Left ventricle myocardium inferior (tissue), 1 donor: ENCODE data around the gene PRXL2A. TPM values are rescaled to one million over a fixed set of nuclear protein-coding genes. Genes with fewer than 3 reads are reported as not detected.

Experiments used
- DNase-seq: peaks from one replicate; pipeline ENCODE4 v3.0.0-alpha.2; 2020
- H3K27ac ChIP-seq: fragments of 200-600 bp; replicated peaks from 2 replicates; pipeline ENCODE4 v1.8.0; 2021
- H3K27me3 ChIP-seq: fragments of 200-600 bp; 2 replicates; pipeline ENCODE4 v1.8.0; 2021; ENCODE audit warnings: low read depth
- H3K36me3 ChIP-seq: fragments of 200-600 bp; 2 replicates; pipeline ENCODE4 v1.8.0; 2021
- H3K4me1 ChIP-seq: fragments of 200-600 bp; 2 replicates; pipeline ENCODE4 v1.8.0; 2021
- H3K4me3 ChIP-seq: fragments of 200-600 bp; 2 replicates; pipeline ENCODE4 v1.8.0; 2021; ENCODE audit warnings: mild to moderate bottlenecking, moderate library complexity
- H3K9me3 ChIP-seq: fragments of 200-600 bp; replicated peaks from 2 replicates; pipeline ENCODE4 v1.8.0; 2021
- intact Hi-C: fragments of 100-400 bp; cut with micrococcal nuclease; formaldehyde crosslinking; loops from one replicate; pipeline ENCODE4 v1.11.0; 2022
- total RNA-seq: library from RNA; stranded (reverse); fragmentation: NEBNext Ultra II Directional; extraction: Animal tissue kit (Norgen Biotek cat#: 25700); gene quantifications from one replicate; pipeline ENCODE4 v1.2.1, GENCODE V29; 2021
- TF ChIP-seq, protein P1 (sequence below): fragments of 200-600 bp; IDR thresholded peaks from 2 replicates; pipeline ENCODE4 v1.8.0; 2021; ENCODE audit warnings: antibody characterized with exemption, mild to moderate bottlenecking, borderline replicate concordance
- donor health status: DM: no; HTN: yes; CAD: no; lungs with severe emphysema.

The PRXL2A gene
- total RNA-seq, 1 donor from 2014 or later = 101 TPM

DNA sequence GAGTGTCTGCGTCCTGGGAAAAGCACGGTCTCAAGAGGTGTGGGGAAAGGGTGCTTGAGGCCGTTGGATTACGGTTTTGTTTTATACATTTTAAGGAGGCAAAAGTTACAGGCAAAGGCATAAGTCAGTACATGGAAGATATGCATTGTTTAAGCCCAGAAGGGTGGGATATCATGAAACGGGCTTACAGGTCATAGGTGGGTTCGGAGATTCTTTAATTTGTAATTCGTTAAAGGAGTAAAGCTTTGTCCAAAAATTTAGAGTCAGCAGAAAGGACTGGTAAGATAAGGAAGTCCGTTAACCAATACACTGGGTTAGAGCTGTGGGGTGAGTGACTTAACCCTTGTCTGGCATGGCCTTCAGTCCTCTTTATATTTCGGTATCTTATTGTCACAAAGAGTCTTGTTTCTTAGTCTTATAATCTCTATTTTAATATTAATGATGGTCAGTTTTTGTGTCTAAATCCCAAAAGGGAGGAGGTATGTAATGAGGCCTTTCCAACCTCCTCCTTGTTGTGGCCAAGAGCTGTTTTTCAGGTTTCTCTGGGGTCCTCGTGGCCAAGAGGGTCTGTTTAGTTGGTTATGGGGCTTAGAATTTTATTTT lies 58.5 kb downstream of the PRXL2A start:
- DNase-seq = no peak
- peaks cover 100% of the 10 kb centered on the region for H3K4me1 ChIP-seq
- H3K27ac ChIP-seq = peak overlapping the region; percentile 100
- intact Hi-C loops = no loop called here
- no peaks in the 10 kb centered on the region for H3K27me3 ChIP-seq
- TF ChIP-seq, protein P1, sequence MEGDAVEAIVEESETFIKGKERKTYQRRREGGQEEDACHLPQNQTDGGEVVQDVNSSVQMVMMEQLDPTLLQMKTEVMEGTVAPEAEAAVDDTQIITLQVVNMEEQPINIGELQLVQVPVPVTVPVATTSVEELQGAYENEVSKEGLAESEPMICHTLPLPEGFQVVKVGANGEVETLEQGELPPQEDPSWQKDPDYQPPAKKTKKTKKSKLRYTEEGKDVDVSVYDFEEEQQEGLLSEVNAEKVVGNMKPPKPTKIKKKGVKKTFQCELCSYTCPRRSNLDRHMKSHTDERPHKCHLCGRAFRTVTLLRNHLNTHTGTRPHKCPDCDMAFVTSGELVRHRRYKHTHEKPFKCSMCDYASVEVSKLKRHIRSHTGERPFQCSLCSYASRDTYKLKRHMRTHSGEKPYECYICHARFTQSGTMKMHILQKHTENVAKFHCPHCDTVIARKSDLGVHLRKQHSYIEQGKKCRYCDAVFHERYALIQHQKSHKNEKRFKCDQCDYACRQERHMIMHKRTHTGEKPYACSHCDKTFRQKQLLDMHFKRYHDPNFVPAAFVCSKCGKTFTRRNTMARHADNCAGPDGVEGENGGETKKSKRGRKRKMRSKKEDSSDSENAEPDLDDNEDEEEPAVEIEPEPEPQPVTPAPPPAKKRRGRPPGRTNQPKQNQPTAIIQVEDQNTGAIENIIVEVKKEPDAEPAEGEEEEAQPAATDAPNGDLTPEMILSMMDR = no peak
- peak overlapping the region; percentile 99 for H3K4me3 ChIP-seq
- no peaks in the 10 kb centered on the region for H3K9me3 ChIP-seq
- H3K36me3 ChIP-seq = peaks cover 25% of the 10 kb centered on the region

GRCh38 chr10:80468002-80468401 lies 59.7 kb downstream of the PRXL2A start:
- Histone ChIP-seq H3K27me3 (no peaks in the 10 kb centered on the region), H3K27ac (peak overlapping the region; percentile 100), H3K36me3 (peaks cover 28% of the 10 kb centered on the region), H3K4me1 (peaks cover 100% of the 10 kb centered on the region), H3K4me3 (peak overlapping the region; percentile 45), H3K9me3 (no peaks in the 10 kb centered on the region)
- DNase-seq = peak; percentile 77
- intact Hi-C loops = no loop called here
- TF ChIP-seq, protein P1 = no peak

- H3K4me3 ChIP-seq = peak overlapping the region; percentile 45
- H3K4me1 ChIP-seq = peaks cover 100% of the 10 kb centered on the region
- no peaks in the 10 kb centered on the region for H3K27me3 ChIP-seq
- no peaks in the 10 kb centered on the region for H3K9me3 ChIP-seq
- H3K27ac ChIP-seq = peak overlapping the region; percentile 100
- H3K36me3 ChIP-seq = peaks cover 29% of the 10 kb centered on the region
- TF ChIP-seq, protein P1 = no peak
- no peak for DNase-seq
- intact Hi-C loops = no loop called here
These were observed 60.6 kb downstream of the PRXL2A start for GRCh38 chr10:80468806-80469421.

GRCh38 chr10:80470266-80470665 lies 61.9 kb downstream of the PRXL2A start:
- Histone ChIP-seq H3K27ac (peak overlapping the region; percentile 100), H3K4me1 (peaks cover 100% of the 10 kb centered on the region), H3K27me3 (no peaks in the 10 kb centered on the region), H3K36me3 (peaks cover 29% of the 10 kb centered on the region), H3K9me3 (no peaks in the 10 kb centered on the region), H3K4me3 (no peak overlapping the region)
- intact Hi-C loops = no loop called here
- TF ChIP-seq, protein P1 = no peak
- DNase-seq = no peak

- Histone ChIP-seq H3K4me3 (no peak overlapping the region), H3K4me1 (peaks cover 100% of the 10 kb centered on the region), H3K27me3 (no peaks in the 10 kb centered on the region), H3K9me3 (no peaks in the 10 kb centered on the region), H3K36me3 (peaks cover 29% of the 10 kb centered on the region), H3K27ac (peak overlapping the region; percentile 100)
- intact Hi-C loops = no loop called here
- DNase-seq = no peak
- TF ChIP-seq, protein P1 = no peak
These were observed 62.6 kb downstream of the PRXL2A start for GRCh38 chr10:80471001-80471400.
